ENCODE data around the gene NCOR2. TPM values are rescaled to one million over a fixed set of nuclear protein-coding genes. Genes with fewer than 3 reads are reported as not detected.

Gene NCOR2
- total and polyA plus RNA-seq, 10 of the 15 experiments (the other 5 are each of a cell fraction or from before 2014, with no cell fraction given), result 0.43 to 179 (median 14.9) TPM

- intact Hi-C loops (cut with micrococcal nuclease; ENCODE audit: unreplicated experiment), result no loop called here
- no peaks in the 10 kb centered on the region for H4K20me1 ChIP-seq (ENCODE audit: control insufficient read depth, insufficient read depth)
- no peaks in the 10 kb centered on the region for H3K4me1 ChIP-seq (ENCODE audit: control insufficient read depth, insufficient read depth, low read length)
- no peak overlapping the region for H2AFZ ChIP-seq (ENCODE audit: control insufficient read depth, low read depth, low read length)
- H3K79me2 ChIP-seq (ENCODE audit: control insufficient read depth, insufficient read depth, low read length), result no peaks in the 10 kb centered on the region
- H3K27ac ChIP-seq (ENCODE audit: control insufficient read depth, insufficient read depth), result no peak overlapping the region
- no peak for DNase-seq (ENCODE audit: low read depth, low spot score)
- SMC1A ChIA-PET (ENCODE audit: uncharacterized antibody, unreplicated experiment), result interaction anchor here (0.6 kb wide), 1 partner anchor 60 kb away, joined by 3 read pairs; no protein-coding TSS in a partner anchor
- in situ Hi-C loops (cut with MboI), result no loop called here
- no peak for ATAC-seq
- no peak for FAIRE-seq
- POLR2A ChIA-PET, result no interaction called here
- RAD21 ChIA-PET (ENCODE audit: unreplicated experiment), result no interaction called here
- CTCF ChIA-PET, result no interaction called here
- H3K27me3 ChIP-seq (replicated peaks in 1 of 2; ENCODE audit: control insufficient read depth in 2 of 2, insufficient read depth in 2 of 2, low read length in 1 of 2), result peaks cover 0 to 6% of the 10 kb centered on the region in 2 experiments; a peak in 1 of 4 replicates
- H3K9me3 ChIP-seq (replicated peaks; ENCODE audit: control insufficient read depth, insufficient read depth, low read length), result peaks cover 3% of the 10 kb centered on the region; the same call in 2 of the 3 replicates
- H3K36me3 ChIP-seq (ENCODE audit: control insufficient read depth in 2 of 2, insufficient read depth in 2 of 2, low read length in 1 of 2), result no peaks in the 10 kb centered on the region
- H3K9ac ChIP-seq (ENCODE audit: control insufficient read depth, insufficient read depth, low read length), result no peak overlapping the region
- TF ChIP-seq ZZZ3 (IDR thresholded peaks at IDR 0.05; ENCODE audit: control insufficient read depth, insufficient read length, low read depth) (no peak), ETV6 (conservative IDR thresholded peaks at IDR 0.05 in 1 of 2, IDR thresholded peaks at IDR 0.05 in 1 of 2; ENCODE audit: borderline replicate concordance in 1 of 2, low read depth in 1 of 2) (no peak), CREM (IDR thresholded peaks at IDR 0.05; ENCODE audit: low read depth) (no peak), TCF3 (IDR thresholded peaks at IDR 0.05; ENCODE audit: borderline replicate concordance, insufficient read depth, low read depth, low read length) (no peak), ATF2 (IDR thresholded peaks at IDR 0.05; ENCODE audit: low read length) (no peak), HDGF (IDR thresholded peaks at IDR 0.05) (no peak), ZBTB11 (CRISPR knock-in tag; IDR thresholded peaks at IDR 0.05) (no peak), STAT3 (IDR thresholded peaks at IDR 0.05; ENCODE audit: low read depth, low read length) (no peak)
- WGBS (ENCODE audit: insufficient coverage, insufficient replicate concordance, low lambda C conversion rate, missing lambda C conversion rate), result 37% methylated on average over 10 of the region's 10 CpGs
- no peak overlapping the region for H3K4me2 ChIP-seq (ENCODE audit: control insufficient read depth, insufficient read depth)
- H3K4me3 ChIP-seq, result no peak overlapping the region
- BruUV-seq (replicated peaks), result no TSS peak
These were observed 31.9 kb upstream of the NCOR2 start for GRCh38 chr12:124599074-124599999.
